ENCODE measurements around the gene TMEM150B.

Gene TMEM150B

GRCh38 chr19:55283548-55284377 lies 41.4 kb downstream of the TMEM150B start, which contains the start of gene BRSK1:
Gene BRSK1 (plus strand): TSS chr19:55283997. CDS start chr19:55284443, 446 bp downstream.
- TF ChIP-seq CTCF (IDR thresholded peaks at IDR 0.05; ENCODE audit: low read depth, low read length) = no peak
- peak; percentile 41 to 54 for DNase-seq (ENCODE audit: low read depth in 2 of 2)
- peak within 1 kb of the TSS; percentile 35 to 39 for H3K4me3 ChIP-seq (replicated peaks in 1 of 2; ENCODE audit: low read depth in 2 of 2, low read length in 2 of 2)

- DNase-seq (ENCODE audit: low read depth in 2 of 2) = peak; percentile 95 to 97
- no peak for TF ChIP-seq CTCF (IDR thresholded peaks at IDR 0.05; ENCODE audit: low read depth, low read length)
- H3K4me3 ChIP-seq (replicated peaks in 1 of 2; ENCODE audit: low read depth in 2 of 2, low read length in 2 of 2) = peak within 1 kb of the TSS; percentile 78 to 89
Observed at GRCh38 chr19:55279770-55280643, 45.1 kb downstream of the TMEM150B start, which contains the start of gene HSPBP1. Gene HSPBP1 (minus strand): TSS chr19:55280110. CDS start chr19:55279608, 502 bp downstream.

- no peak for DNase-seq (ENCODE audit: low read depth in 2 of 2)
- TF ChIP-seq CTCF (IDR thresholded peaks at IDR 0.05; ENCODE audit: low read depth, low read length) = no peak
- peak overlapping the region; percentile 78 to 89 for H3K4me3 ChIP-seq (replicated peaks in 1 of 2; ENCODE audit: low read depth in 2 of 2, low read length in 2 of 2)
Observed at GRCh38 chr19:55279340-55279739, 45.8 kb downstream of the TMEM150B start.

GRCh38 chr19:55278391-55279135 lies 46.6 kb downstream of the TMEM150B start:
- TF ChIP-seq CTCF (IDR thresholded peaks at IDR 0.05; ENCODE audit: low read depth, low read length) = no peak
- H3K4me3 ChIP-seq (replicated peaks in 1 of 2; ENCODE audit: low read depth in 2 of 2, low read length in 2 of 2) = no peak overlapping the region
- DNase-seq (ENCODE audit: low read depth in 2 of 2) = no peak

- no peak for DNase-seq (ENCODE audit: low read depth in 2 of 2)
- no peak overlapping the region for H3K4me3 ChIP-seq (replicated peaks in 1 of 2; ENCODE audit: low read depth in 2 of 2, low read length in 2 of 2)
- TF ChIP-seq CTCF (IDR thresholded peaks at IDR 0.05; ENCODE audit: low read depth, low read length) = no peak
Observed at GRCh38 chr19:55277494-55277893, 47.6 kb downstream of the TMEM150B start.

- DNase-seq (ENCODE audit: low read depth in 2 of 2) = no peak
Observed at GRCh38 chr19:55276720-55277430, 48.3 kb downstream of the TMEM150B start.

More at GRCh38 chr19:55276720-55277430, 48.3 kb downstream of the TMEM150B start:
- TF ChIP-seq CTCF (IDR thresholded peaks at IDR 0.05; ENCODE audit: low read depth, low read length) = no peak
- H3K4me3 ChIP-seq (replicated peaks in 1 of 2; ENCODE audit: low read depth in 2 of 2, low read length in 2 of 2) = no peak overlapping the region
